Neuron (in vitro differentiated cells): ENCODE measurements around the gene TIMM10.

Source experiments
- H2AFZ ChIP-seq: one replicate; pipeline ENCODE4 v1.6.1; 2013; ENCODE audit warnings: low read depth, mild to moderate bottlenecking, inconsistent platforms, low read length, moderate library complexity
- H3K27me3 ChIP-seq: one replicate; pipeline ENCODE4 v1.6.1; 2013; ENCODE audit warnings: low read length; ENCODE audit not compliant: insufficient read depth
- H3K36me3 ChIP-seq: one replicate; pipeline ENCODE4 v1.6.1; 2013; ENCODE audit warnings: low read length; ENCODE audit not compliant: insufficient read depth
- H3K4me1 ChIP-seq: one replicate; pipeline ENCODE4 v1.6.1; 2013; ENCODE audit warnings: low read length; ENCODE audit not compliant: insufficient read depth
- H3K4me3 ChIP-seq: 2 replicates; pipeline ENCODE4 v1.5.1; 2013; ENCODE audit warnings: mild to moderate bottlenecking, low read length, moderate library complexity
- H3K9me3 ChIP-seq: one replicate; pipeline ENCODE4 v1.6.1; 2013; ENCODE audit warnings: low read length

The TIMM10 gene

GRCh38 chr11:57508341-57509170 is 22.0 kb downstream of the TIMM10 start:
- Histone ChIP-seq H2AFZ (no peak overlapping the region), H3K27me3 (no peaks in the 10 kb centered on the region), H3K9me3 (no peaks in the 10 kb centered on the region), H3K36me3 (no peaks in the 10 kb centered on the region), H3K4me1 (no peaks in the 10 kb centered on the region), H3K4me3 (no peak overlapping the region)

GRCh38 chr11:57506522-57506921 is 24.0 kb downstream of the TIMM10 start:
- Histone ChIP-seq H3K36me3 (no peaks in the 10 kb centered on the region), H3K4me3 (no peak overlapping the region), H3K4me1 (no peaks in the 10 kb centered on the region), H3K9me3 (no peaks in the 10 kb centered on the region), H2AFZ (no peak overlapping the region), H3K27me3 (no peaks in the 10 kb centered on the region)

GRCh38 chr11:57504511-57504910 is 26.0 kb downstream of the TIMM10 start:
- H3K36me3 ChIP-seq: no peaks in the 10 kb centered on the region
- H3K9me3 ChIP-seq: no peaks in the 10 kb centered on the region
- H2AFZ ChIP-seq: no peak overlapping the region
- peaks cover 8% of the 10 kb centered on the region for H3K4me1 ChIP-seq
- no peaks in the 10 kb centered on the region for H3K27me3 ChIP-seq
- no peak overlapping the region for H3K4me3 ChIP-seq

- no peak overlapping the region for H3K4me3 ChIP-seq
- no peaks in the 10 kb centered on the region for H3K9me3 ChIP-seq
- peaks cover 11% of the 10 kb centered on the region for H3K4me1 ChIP-seq
- H2AFZ ChIP-seq: no peak overlapping the region
- no peaks in the 10 kb centered on the region for H3K27me3 ChIP-seq
- no peaks in the 10 kb centered on the region for H3K36me3 ChIP-seq
These were observed 27.7 kb downstream of the TIMM10 start for GRCh38 chr11:57502870-57503269.

GRCh38 chr11:57502376-57502775 is 28.2 kb downstream of the TIMM10 start:
- Histone ChIP-seq H2AFZ (no peak overlapping the region), H3K36me3 (no peaks in the 10 kb centered on the region), H3K27me3 (no peaks in the 10 kb centered on the region), H3K4me1 (peaks cover 11% of the 10 kb centered on the region), H3K9me3 (no peaks in the 10 kb centered on the region), H3K4me3 (no peak overlapping the region)

- H3K36me3 ChIP-seq: no peaks in the 10 kb centered on the region
- no peak overlapping the region for H2AFZ ChIP-seq
- H3K9me3 ChIP-seq: no peaks in the 10 kb centered on the region
These were observed 28.6 kb downstream of the TIMM10 start for GRCh38 chr11:57501953-57502352.

GRCh38 chr11:57500926-57501325 is 29.6 kb downstream of the TIMM10 start:
- H3K36me3 ChIP-seq: no peaks in the 10 kb centered on the region

More at GRCh38 chr11:57501953-57502352, 28.6 kb downstream of the TIMM10 start:
- H3K4me3 ChIP-seq: no peak overlapping the region
- H3K27me3 ChIP-seq: no peaks in the 10 kb centered on the region
- peaks cover 11% of the 10 kb centered on the region for H3K4me1 ChIP-seq

GRCh38 chr11:57500515-57500914 is 30.0 kb downstream of the TIMM10 start:
- Histone ChIP-seq H3K27me3 (no peaks in the 10 kb centered on the region), H3K36me3 (no peaks in the 10 kb centered on the region), H2AFZ (no peak overlapping the region), H3K4me3 (no peak overlapping the region), H3K4me1 (peaks cover 11% of the 10 kb centered on the region), H3K9me3 (no peaks in the 10 kb centered on the region)

More at GRCh38 chr11:57500926-57501325, 29.6 kb downstream of the TIMM10 start:
- H3K9me3 ChIP-seq: no peaks in the 10 kb centered on the region
- no peak overlapping the region for H3K4me3 ChIP-seq
- H3K27me3 ChIP-seq: no peaks in the 10 kb centered on the region
- peaks cover 11% of the 10 kb centered on the region for H3K4me1 ChIP-seq
- no peak overlapping the region for H2AFZ ChIP-seq

GRCh38 chr11:57499983-57500461 is 30.5 kb downstream of the TIMM10 start:
- Histone ChIP-seq H2AFZ (peak overlapping the region; percentile 41), H3K9me3 (no peaks in the 10 kb centered on the region), H3K4me1 (peaks cover 11% of the 10 kb centered on the region), H3K27me3 (no peaks in the 10 kb centered on the region), H3K36me3 (no peaks in the 10 kb centered on the region), H3K4me3 (peak overlapping the region; percentile 21)

- H3K4me3 ChIP-seq: peak overlapping the region; percentile 33
- H3K36me3 ChIP-seq: no peaks in the 10 kb centered on the region
- no peaks in the 10 kb centered on the region for H3K27me3 ChIP-seq
- H2AFZ ChIP-seq: peak overlapping the region; percentile 41
- peaks cover 11% of the 10 kb centered on the region for H3K4me1 ChIP-seq
- H3K9me3 ChIP-seq: no peaks in the 10 kb centered on the region
These were observed 31.1 kb downstream of the TIMM10 start for GRCh38 chr11:57499413-57499982.

- no peaks in the 10 kb centered on the region for H3K27me3 ChIP-seq
- peaks cover 11% of the 10 kb centered on the region for H3K4me1 ChIP-seq
- H3K9me3 ChIP-seq: no peaks in the 10 kb centered on the region
- no peak overlapping the region for H3K4me3 ChIP-seq
- no peaks in the 10 kb centered on the region for H3K36me3 ChIP-seq
- H2AFZ ChIP-seq: no peak overlapping the region
These were observed 32.0 kb downstream of the TIMM10 start for GRCh38 chr11:57498540-57498939.

- H2AFZ ChIP-seq: no peak overlapping the region
- H3K4me1 ChIP-seq: peaks cover 11% of the 10 kb centered on the region
- no peak overlapping the region for H3K4me3 ChIP-seq
These were observed 33.0 kb downstream of the TIMM10 start for GRCh38 chr11:57497303-57498247.

More at GRCh38 chr11:57497303-57498247, 33.0 kb downstream of the TIMM10 start:
- Histone ChIP-seq H3K27me3 (no peaks in the 10 kb centered on the region), H3K9me3 (no peaks in the 10 kb centered on the region), H3K36me3 (no peaks in the 10 kb centered on the region)
